Measurements from ENCODE around the gene FUT1. TPM values are rescaled to one million over a fixed set of nuclear protein-coding genes. Genes with fewer than 3 reads are reported as not detected.
A peak's percentile ranks its signal among the peaks of the same experiment; 100 is the strongest.

Gene FUT1
- total and polyA plus RNA-seq, 9 of the 15 experiments (the other 6 are each of a cell fraction or from before 2014, with no cell fraction given): 2.3 to 18.5 (median 8.8) TPM

DNA sequence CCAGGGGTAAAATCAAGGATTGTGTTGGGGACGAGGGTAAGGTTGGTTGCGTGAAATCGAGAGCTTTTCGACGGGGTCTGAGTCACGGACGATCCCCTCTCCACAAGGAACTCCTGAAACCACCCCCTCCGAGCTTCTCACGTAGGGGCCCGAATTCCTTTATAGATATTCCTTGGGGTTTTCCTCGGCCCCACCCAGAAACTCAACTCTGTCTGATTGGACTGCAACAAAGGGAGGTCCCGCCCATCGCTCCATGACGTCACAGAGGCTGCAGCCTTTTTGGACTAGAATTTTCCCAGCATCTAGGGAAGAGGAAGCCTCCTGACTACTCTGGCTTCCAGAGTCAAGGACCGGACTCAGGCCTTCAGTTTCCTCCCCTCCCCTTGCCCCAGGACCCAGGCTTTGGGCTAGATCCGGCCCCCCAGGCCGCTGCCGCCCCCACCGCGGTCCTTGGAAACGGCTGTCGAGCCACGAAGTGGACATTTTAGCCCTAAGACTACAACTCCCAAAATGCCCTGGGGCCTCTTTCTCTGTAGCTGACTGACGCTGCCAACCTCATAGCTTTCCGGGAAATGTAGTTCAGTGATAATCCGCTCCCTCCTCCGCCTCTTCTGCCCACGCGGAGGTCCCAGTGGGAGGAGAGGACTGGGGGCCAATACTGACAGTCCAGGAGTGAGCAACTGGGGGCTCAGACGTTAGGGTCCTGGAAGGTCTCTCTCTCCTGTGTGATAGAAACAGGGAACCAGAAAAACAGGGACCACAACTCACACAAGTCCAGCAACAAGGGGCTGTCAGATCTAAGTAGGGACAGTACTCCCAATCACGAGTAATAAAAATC lies 5.5 kb downstream of the FUT1 start, which contains the start of gene IZUMO1 (continued):
- TF ChIP-seq, protein P1, sequence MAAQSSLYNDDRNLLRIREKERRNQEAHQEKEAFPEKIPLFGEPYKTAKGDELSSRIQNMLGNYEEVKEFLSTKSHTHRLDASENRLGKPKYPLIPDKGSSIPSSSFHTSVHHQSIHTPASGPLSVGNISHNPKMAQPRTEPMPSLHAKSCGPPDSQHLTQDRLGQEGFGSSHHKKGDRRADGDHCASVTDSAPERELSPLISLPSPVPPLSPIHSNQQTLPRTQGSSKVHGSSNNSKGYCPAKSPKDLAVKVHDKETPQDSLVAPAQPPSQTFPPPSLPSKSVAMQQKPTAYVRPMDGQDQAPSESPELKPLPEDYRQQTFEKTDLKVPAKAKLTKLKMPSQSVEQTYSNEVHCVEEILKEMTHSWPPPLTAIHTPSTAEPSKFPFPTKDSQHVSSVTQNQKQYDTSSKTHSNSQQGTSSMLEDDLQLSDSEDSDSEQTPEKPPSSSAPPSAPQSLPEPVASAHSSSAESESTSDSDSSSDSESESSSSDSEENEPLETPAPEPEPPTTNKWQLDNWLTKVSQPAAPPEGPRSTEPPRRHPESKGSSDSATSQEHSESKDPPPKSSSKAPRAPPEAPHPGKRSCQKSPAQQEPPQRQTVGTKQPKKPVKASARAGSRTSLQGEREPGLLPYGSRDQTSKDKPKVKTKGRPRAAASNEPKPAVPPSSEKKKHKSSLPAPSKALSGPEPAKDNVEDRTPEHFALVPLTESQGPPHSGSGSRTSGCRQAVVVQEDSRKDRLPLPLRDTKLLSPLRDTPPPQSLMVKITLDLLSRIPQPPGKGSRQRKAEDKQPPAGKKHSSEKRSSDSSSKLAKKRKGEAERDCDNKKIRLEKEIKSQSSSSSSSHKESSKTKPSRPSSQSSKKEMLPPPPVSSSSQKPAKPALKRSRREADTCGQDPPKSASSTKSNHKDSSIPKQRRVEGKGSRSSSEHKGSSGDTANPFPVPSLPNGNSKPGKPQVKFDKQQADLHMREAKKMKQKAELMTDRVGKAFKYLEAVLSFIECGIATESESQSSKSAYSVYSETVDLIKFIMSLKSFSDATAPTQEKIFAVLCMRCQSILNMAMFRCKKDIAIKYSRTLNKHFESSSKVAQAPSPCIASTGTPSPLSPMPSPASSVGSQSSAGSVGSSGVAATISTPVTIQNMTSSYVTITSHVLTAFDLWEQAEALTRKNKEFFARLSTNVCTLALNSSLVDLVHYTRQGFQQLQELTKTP (IDR thresholded peaks at IDR 0.05; ENCODE audit: low read depth in 1 of 2, partially characterized antibody in 2 of 2): peak; percentile 71 to 99
- TF ChIP-seq KDM2B (CRISPR knock-in tag; IDR thresholded peaks at IDR 0.05): no peak
- TF ChIP-seq MEF2A (IDR thresholded peaks at IDR 0.05; ENCODE audit: control insufficient read depth, low read depth, low read length): no peak
- TF ChIP-seq, protein P2, sequence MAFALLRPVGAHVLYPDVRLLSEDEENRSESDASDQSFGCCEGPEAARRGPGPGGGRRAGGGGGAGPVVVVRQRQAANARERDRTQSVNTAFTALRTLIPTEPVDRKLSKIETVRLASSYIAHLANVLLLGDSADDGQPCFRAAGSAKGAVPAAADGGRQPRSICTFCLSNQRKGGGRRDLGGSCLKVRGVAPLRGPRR (CRISPR knock-in tag; IDR thresholded peaks at IDR 0.05): no peak
- no peak for TF ChIP-seq NCOA6 (IDR thresholded peaks at IDR 0.05)
- TF ChIP-seq, protein P3, sequence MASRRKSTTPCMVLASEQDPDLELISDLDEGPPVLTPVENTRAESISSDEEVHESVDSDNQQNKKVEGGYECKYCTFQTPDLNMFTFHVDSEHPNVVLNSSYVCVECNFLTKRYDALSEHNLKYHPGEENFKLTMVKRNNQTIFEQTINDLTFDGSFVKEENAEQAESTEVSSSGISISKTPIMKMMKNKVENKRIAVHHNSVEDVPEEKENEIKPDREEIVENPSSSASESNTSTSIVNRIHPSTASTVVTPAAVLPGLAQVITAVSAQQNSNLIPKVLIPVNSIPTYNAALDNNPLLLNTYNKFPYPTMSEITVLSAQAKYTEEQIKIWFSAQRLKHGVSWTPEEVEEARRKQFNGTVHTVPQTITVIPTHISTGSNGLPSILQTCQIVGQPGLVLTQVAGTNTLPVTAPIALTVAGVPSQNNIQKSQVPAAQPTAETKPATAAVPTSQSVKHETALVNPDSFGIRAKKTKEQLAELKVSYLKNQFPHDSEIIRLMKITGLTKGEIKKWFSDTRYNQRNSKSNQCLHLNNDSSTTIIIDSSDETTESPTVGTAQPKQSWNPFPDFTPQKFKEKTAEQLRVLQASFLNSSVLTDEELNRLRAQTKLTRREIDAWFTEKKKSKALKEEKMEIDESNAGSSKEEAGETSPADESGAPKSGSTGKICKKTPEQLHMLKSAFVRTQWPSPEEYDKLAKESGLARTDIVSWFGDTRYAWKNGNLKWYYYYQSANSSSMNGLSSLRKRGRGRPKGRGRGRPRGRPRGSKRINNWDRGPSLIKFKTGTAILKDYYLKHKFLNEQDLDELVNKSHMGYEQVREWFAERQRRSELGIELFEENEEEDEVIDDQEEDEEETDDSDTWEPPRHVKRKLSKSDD (conservative IDR thresholded peaks at IDR 0.05; ENCODE audit: low read length): no peak
- peak; percentile 72 for TF ChIP-seq L3MBTL2 (IDR thresholded peaks at IDR 0.05)
- TF ChIP-seq RBM15 (IDR thresholded peaks at IDR 0.05; ENCODE audit: insufficient read depth, low read length): no peak
- no peak for TF ChIP-seq TAF1 (IDR thresholded peaks at IDR 0.05; ENCODE audit: control insufficient read depth, extremely low read depth, insufficient read depth, low read length, severe bottlenecking)
- TF ChIP-seq, protein P4, sequence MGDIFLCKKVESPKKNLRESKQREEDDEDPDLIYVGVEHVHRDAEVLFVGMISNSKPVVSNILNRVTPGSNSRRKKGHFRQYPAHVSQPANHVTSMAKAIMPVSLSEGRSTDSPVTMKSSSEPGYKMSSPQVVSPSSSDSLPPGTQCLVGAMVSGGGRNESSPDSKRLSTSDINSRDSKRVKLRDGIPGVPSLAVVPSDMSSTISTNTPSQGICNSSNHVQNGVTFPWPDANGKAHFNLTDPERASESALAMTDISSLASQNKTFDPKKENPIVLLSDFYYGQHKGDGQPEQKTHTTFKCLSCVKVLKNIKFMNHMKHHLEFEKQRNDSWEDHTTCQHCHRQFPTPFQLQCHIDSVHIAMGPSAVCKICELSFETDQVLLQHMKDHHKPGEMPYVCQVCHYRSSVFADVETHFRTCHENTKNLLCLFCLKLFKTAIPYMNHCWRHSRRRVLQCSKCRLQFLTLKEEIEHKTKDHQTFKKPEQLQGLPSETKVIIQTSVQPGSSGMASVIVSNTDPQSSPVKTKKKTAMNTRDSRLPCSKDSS (IDR thresholded peaks at IDR 0.05; ENCODE audit: low read depth, partially characterized antibody): peak; percentile 3
- TF ChIP-seq MTA3 (IDR thresholded peaks at IDR 0.05; ENCODE audit: borderline replicate concordance): no peak; the same call in 1 of the 2 replicates
- TF ChIP-seq, protein P5, sequence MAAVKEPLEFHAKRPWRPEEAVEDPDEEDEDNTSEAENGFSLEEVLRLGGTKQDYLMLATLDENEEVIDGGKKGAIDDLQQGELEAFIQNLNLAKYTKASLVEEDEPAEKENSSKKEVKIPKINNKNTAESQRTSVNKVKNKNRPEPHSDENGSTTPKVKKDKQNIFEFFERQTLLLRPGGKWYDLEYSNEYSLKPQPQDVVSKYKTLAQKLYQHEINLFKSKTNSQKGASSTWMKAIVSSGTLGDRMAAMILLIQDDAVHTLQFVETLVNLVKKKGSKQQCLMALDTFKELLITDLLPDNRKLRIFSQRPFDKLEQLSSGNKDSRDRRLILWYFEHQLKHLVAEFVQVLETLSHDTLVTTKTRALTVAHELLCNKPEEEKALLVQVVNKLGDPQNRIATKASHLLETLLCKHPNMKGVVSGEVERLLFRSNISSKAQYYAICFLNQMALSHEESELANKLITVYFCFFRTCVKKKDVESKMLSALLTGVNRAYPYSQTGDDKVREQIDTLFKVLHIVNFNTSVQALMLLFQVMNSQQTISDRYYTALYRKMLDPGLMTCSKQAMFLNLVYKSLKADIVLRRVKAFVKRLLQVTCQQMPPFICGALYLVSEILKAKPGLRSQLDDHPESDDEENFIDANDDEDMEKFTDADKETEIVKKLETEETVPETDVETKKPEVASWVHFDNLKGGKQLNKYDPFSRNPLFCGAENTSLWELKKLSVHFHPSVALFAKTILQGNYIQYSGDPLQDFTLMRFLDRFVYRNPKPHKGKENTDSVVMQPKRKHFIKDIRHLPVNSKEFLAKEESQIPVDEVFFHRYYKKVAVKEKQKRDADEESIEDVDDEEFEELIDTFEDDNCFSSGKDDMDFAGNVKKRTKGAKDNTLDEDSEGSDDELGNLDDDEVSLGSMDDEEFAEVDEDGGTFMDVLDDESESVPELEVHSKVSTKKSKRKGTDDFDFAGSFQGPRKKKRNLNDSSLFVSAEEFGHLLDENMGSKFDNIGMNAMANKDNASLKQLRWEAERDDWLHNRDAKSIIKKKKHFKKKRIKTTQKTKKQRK (IDR thresholded peaks at IDR 0.05; ENCODE audit: borderline replicate concordance, low read depth, low read length): no peak
- no peak for TF ChIP-seq THRAP3 (IDR thresholded peaks at IDR 0.05; ENCODE audit: borderline replicate concordance)
- no peak for TF ChIP-seq MTA2 (IDR thresholded peaks at IDR 0.05; ENCODE audit: low read depth)

All from K562 (cell line).